CD4-positive, alpha-beta T cell (primary cell): ENCODE measurements around the gene TNC. TPM values are rescaled to one million over a fixed set of nuclear protein-coding genes. Genes with fewer than 3 reads are reported as not detected.

ENCODE experiments used
- ATAC-seq: fragments of 200-7000 bp; cut with Tn5 transposase; one replicate; pipeline ENCODE4 v1.10.0; 2022; ENCODE audit warnings: mild to moderate bottlenecking; ENCODE audit not compliant: poor library complexity
- CTCF ChIA-PET: fragments of 350-600 bp; sonication (Branson Sonifier 250); formaldehyde crosslinking; loops from one replicate; lab custom pipeline; 2021; ENCODE audit warnings: antibody characterized with exemption, inconsistent platforms; lab: Charles Lee
- POLR2A ChIA-PET: fragments of 350-600 bp; sonication (Branson Sonifier 250); formaldehyde crosslinking; loops from one replicate; lab custom pipeline; 2021; ENCODE audit warnings: antibody characterized with exemption, inconsistent platforms; lab: Charles Lee
- DNase-seq, 14 experiments: peaks; one replicate each; pipeline ENCODE4 v3.0.0-alpha.2; 2013 to 2020; ENCODE audit warnings: mixed read lengths in 2 of 14
- H3K27ac ChIP-seq, 2 donors: one replicate each; pipeline versions ENCODE4 v1.5.1 to v1.7.0; 2013; ENCODE audit warnings: low read length in 2 of 2, low read depth in 1 of 2, mild to moderate bottlenecking in 1 of 2
- H3K27me3 ChIP-seq, 2 experiments: 1 replicate in 1 of 2; 2 replicates in 1 of 2; pipeline versions ENCODE4 v1.6.1 to v1.7.0; 2013; ENCODE audit warnings: low read length in 2 of 2, control low read depth in 1 of 2, mild to moderate bottlenecking in 1 of 2, moderate library complexity in 1 of 2; ENCODE audit not compliant: insufficient read depth in 2 of 2, control insufficient read depth in 1 of 2
- H3K36me3 ChIP-seq: one replicate; pipeline ENCODE4 v1.6.1; 2013; ENCODE audit warnings: low read length, control low read depth; ENCODE audit not compliant: insufficient read depth
- H3K4me1 ChIP-seq: one replicate; pipeline ENCODE4 v1.6.1; 2013; ENCODE audit warnings: low read length, control low read depth; ENCODE audit not compliant: insufficient read depth
- H3K4me3 ChIP-seq: one replicate; pipeline ENCODE4 v1.5.1; 2013; ENCODE audit warnings: mild to moderate bottlenecking, low read length, moderate library complexity
- H3K9me3 ChIP-seq, 2 experiments: 1 replicate in 1 of 2; 2 replicates in 1 of 2; pipeline versions ENCODE4 v1.6.1 to v1.7.0; 2013; ENCODE audit warnings: low read length in 2 of 2, mild to moderate bottlenecking in 2 of 2, control low read depth in 1 of 2, moderate library complexity in 1 of 2; ENCODE audit not compliant: control insufficient read depth in 1 of 2, insufficient read depth in 1 of 2
- H3K27ac Mint-ChIP-seq: one replicate; pipeline ENCODE4 v1.8.0; 2020; ENCODE audit warnings: mixed read lengths
- H3K27me3 Mint-ChIP-seq: one replicate; pipeline ENCODE4 v1.8.0; 2021; ENCODE audit warnings: mixed read lengths
- H3K36me3 Mint-ChIP-seq: one replicate; pipeline ENCODE4 v1.8.0; 2021; ENCODE audit warnings: low read depth, mixed read lengths
- H3K4me1 Mint-ChIP-seq: one replicate; pipeline ENCODE4 v1.8.0; 2021; ENCODE audit warnings: low read depth, mixed read lengths
- H3K4me3 Mint-ChIP-seq: one replicate; pipeline ENCODE4 v1.8.0; 2020; ENCODE audit warnings: mild to moderate bottlenecking, mixed read lengths
- H3K9me3 Mint-ChIP-seq: one replicate; pipeline ENCODE4 v1.8.0; 2020; ENCODE audit warnings: mixed read lengths
- intact Hi-C, 2 experiments: fragments of 100-400 bp; cut with DNase I in 1 of 2; cut with micrococcal nuclease in 1 of 2; formaldehyde crosslinking; loops; one replicate each; pipeline versions ENCODE4 v1.15.1 to v1.9.0; 2023 to 2025; cut with DNase I, micrococcal nuclease
- total RNA-seq, 174 experiments: library from RNA in 2 of 174; stranded (reverse) in 2 of 174; gene quantifications; one replicate each; pipeline ENCODE4 v1.2.3 and lab custom pipeline; 2021 to 2026
- TF ChIP-seq, protein P1 (sequence below): fragments of 200-600 bp; IDR thresholded peaks from one replicate; pipeline ENCODE4 v1.8.0; 2022; ENCODE audit warnings: antibody characterized with exemption, mild to moderate bottlenecking

The TNC gene
- total RNA-seq, 2 experiments from 2014 or later = 0.03 to 0.05 TPM

DNA sequence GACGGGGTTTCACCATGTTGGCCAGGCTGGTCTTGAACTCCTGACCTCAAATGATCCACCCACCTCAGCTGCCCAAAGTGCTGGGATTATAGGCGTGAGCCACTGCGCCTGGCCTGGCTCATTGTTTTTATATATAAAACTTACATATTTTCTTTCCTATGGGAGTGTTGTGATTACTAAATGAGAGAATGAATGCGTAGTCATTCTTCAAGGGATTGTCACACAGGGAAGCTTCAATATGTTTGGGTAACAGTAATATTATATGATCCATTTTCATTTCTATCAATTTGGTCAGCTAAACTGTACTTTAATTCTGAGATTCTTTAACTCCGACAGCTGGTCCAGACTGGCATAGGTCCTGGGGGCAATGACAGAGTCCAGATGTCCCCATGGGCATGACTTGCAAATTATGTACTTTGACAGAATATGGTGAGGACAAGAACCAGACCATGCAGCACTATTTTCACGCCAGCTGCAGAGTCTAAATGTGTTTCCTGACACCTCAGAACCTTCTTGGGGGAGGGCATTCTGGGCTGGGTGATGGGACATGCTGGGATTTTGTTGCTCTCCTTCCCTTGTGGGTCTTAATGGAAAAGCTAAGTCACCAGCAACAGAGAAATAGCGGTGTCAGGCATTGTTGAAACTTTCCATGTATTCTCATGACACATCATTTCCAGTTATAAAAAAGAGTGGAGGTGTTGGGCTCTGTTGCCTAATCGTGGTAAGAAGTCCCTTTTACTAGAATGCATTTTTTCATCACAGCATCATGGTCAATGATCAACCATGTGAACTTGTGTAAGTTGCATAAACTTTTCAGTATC is 40.9 kb upstream of the TNC start:
- Mint-ChIP-seq H3K36me3 (no peaks in the 10 kb centered on the region), H3K4me1 (no peaks in the 10 kb centered on the region), H3K4me3 (no peak overlapping the region), H3K9me3 (no peaks in the 10 kb centered on the region), H3K27me3 (peaks cover 35% of the 10 kb centered on the region), H3K27ac (no peak overlapping the region)
- TF ChIP-seq, protein P1, sequence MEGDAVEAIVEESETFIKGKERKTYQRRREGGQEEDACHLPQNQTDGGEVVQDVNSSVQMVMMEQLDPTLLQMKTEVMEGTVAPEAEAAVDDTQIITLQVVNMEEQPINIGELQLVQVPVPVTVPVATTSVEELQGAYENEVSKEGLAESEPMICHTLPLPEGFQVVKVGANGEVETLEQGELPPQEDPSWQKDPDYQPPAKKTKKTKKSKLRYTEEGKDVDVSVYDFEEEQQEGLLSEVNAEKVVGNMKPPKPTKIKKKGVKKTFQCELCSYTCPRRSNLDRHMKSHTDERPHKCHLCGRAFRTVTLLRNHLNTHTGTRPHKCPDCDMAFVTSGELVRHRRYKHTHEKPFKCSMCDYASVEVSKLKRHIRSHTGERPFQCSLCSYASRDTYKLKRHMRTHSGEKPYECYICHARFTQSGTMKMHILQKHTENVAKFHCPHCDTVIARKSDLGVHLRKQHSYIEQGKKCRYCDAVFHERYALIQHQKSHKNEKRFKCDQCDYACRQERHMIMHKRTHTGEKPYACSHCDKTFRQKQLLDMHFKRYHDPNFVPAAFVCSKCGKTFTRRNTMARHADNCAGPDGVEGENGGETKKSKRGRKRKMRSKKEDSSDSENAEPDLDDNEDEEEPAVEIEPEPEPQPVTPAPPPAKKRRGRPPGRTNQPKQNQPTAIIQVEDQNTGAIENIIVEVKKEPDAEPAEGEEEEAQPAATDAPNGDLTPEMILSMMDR = no peak
- Histone ChIP-seq H3K4me1 (no peaks in the 10 kb centered on the region), H3K27ac (no peak overlapping the region), H3K36me3 (no peaks in the 10 kb centered on the region), H3K9me3 (no peaks in the 10 kb centered on the region), H3K27me3 (peaks cover 0 to 4% of the 10 kb centered on the region in 2 experiments), H3K4me3 (no peak overlapping the region)
- no peak for DNase-seq
- ChIA-PET POLR2A (no interaction called here), CTCF (no interaction called here)
- ATAC-seq = no peak
- intact Hi-C loops = no loop called here

- ChIA-PET POLR2A (no interaction called here), CTCF (no interaction called here)
- ATAC-seq (no peak), DNase-seq (no peak)
- Histone ChIP-seq H3K4me1 (no peaks in the 10 kb centered on the region), H3K27ac (no peak overlapping the region), H3K9me3 (no peaks in the 10 kb centered on the region), H3K36me3 (no peaks in the 10 kb centered on the region), H3K4me3 (no peak overlapping the region), H3K27me3 (peaks cover 0 to 4% of the 10 kb centered on the region in 2 experiments)
- no peaks in the 10 kb centered on the region for H3K36me3 Mint-ChIP-seq
- intact Hi-C loops = no loop called here
- H3K27me3 Mint-ChIP-seq = peaks cover 38% of the 10 kb centered on the region
- H3K27ac Mint-ChIP-seq = no peak overlapping the region
- TF ChIP-seq, protein P1 = no peak
- no peak overlapping the region for H3K4me3 Mint-ChIP-seq
- no peaks in the 10 kb centered on the region for H3K9me3 Mint-ChIP-seq
- no peaks in the 10 kb centered on the region for H3K4me1 Mint-ChIP-seq
Measured at GRCh38 chr9:115157245-115157674, 39.3 kb upstream of the TNC start.

DNA sequence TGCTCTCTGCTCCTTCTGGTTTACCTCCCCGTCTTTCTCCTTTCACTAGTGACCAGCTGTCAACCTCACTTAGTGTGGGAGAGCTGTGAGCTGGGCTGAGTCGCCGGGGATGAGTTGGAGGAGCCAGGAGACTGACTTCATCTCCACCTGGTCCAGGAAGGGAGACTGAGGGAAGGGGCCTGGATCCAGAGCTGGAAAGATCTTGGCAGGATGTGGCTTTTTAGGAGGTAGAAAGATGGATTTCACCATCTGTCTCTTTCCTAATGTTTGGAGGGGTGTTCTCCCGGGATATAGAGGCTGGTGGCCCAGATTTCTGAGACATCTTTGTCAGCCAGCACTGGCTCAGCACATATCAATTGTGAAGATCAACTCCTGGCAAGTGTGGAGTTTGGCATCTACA is 37.1 kb upstream of the TNC start:
- peaks cover 44% of the 10 kb centered on the region for H3K27me3 Mint-ChIP-seq
- H3K4me1 ChIP-seq = no peaks in the 10 kb centered on the region
- H3K27ac ChIP-seq = no peak overlapping the region
- POLR2A ChIA-PET = no interaction called here
- no peaks in the 10 kb centered on the region for H3K36me3 Mint-ChIP-seq
- intact Hi-C loops = no loop called here
- H3K9me3 ChIP-seq = no peaks in the 10 kb centered on the region
- H3K4me3 Mint-ChIP-seq = no peak overlapping the region
- DNase-seq (no peak), ATAC-seq (no peak)
- no peaks in the 10 kb centered on the region for H3K4me1 Mint-ChIP-seq
- H3K27me3 ChIP-seq = peaks cover 0 to 4% of the 10 kb centered on the region in 2 experiments
- no peak overlapping the region for H3K27ac Mint-ChIP-seq
- CTCF ChIA-PET = no interaction called here
- no peak overlapping the region for H3K4me3 ChIP-seq
- TF ChIP-seq, protein P1 = no peak
- no peaks in the 10 kb centered on the region for H3K9me3 Mint-ChIP-seq
- no peaks in the 10 kb centered on the region for H3K36me3 ChIP-seq
